Stomach (tissue), 4 donors: ENCODE results near the gene LIMD2.

ENCODE experiments used
- CTCF ChIP-seq, 7 experiments: fragments of 450-650 bp in 4 of 7; fragments of 200-600 bp in 3 of 7; sonication (generic) in 3 of 7; IDR thresholded peaks; one replicate each; pipeline ENCODE4 v1.5.1; 2016 to 2019; ENCODE audit warnings: antibody characterized with exemption in 7 of 7, control low read depth in 2 of 7, mild to moderate bottlenecking in 1 of 7
- EP300 ChIP-seq: sonication (generic); formaldehyde crosslinking; IDR thresholded peaks from one replicate; pipeline ENCODE4 v1.6.1; 2017; ENCODE audit warnings: antibody characterized with exemption
- POLR2A ChIP-seq, 4 donors: fragments of 450-650 bp; IDR thresholded peaks; one replicate each; pipeline ENCODE4 v1.6.1; 2016; ENCODE audit warnings: antibody characterized with exemption in 4 of 4, control low read depth in 2 of 4, mild to moderate bottlenecking in 1 of 4, moderate library complexity in 1 of 4
- POLR2AphosphoS5 ChIP-seq, 3 donors: sonication (generic); formaldehyde crosslinking; IDR thresholded peaks; one replicate each; pipeline ENCODE4 v1.6.1; 2016; ENCODE audit warnings: antibody characterized with exemption in 3 of 3

DNA sequence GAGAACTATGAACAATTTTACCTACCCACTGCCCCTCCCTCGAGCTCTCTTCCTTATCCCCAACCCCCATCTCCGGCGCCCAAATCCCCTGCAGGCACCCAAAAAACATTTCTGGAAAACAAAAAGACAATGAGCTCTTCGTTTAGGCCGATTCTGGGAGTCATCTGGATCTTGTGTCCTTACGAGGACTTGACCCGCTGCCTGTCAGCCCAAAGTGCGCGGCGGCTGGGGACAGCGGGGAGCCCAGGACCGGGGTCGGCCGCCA, 41.1 kb upstream of the LIMD2 start:
- no peak for TF ChIP-seq CTCF (IDR thresholded peaks at IDR 0.05)
- no peak for TF ChIP-seq POLR2AphosphoS5 (IDR thresholded peaks at IDR 0.05)
- no peak for TF ChIP-seq EP300
- TF ChIP-seq POLR2A (IDR thresholded peaks at IDR 0.05) = no peak
